Motor neuron (in vitro differentiated cells): ENCODE results near the gene SPATA13. TPM values are rescaled to one million over a fixed set of nuclear protein-coding genes. Genes with fewer than 3 reads are reported as not detected.

ENCODE experiments used
- ATAC-seq, 8 experiments: fragments of 200-7000 bp; cut with Tn5 transposase; replicated peaks in 6 of 8; 2 replicates each; pipeline ENCODE4 v1.8.0; 2021; ENCODE audit warnings: mild to moderate bottlenecking in 8 of 8, moderate library complexity in 8 of 8
- H3K27ac ChIP-seq, 2 donors: fragments of 250-450 bp; sonication (Bioruptor Pico); 2 replicates each; pipeline ENCODE4 v1.9.0; 2021; ENCODE audit warnings: antibody characterized with exemption in 2 of 2, mild to moderate bottlenecking in 2 of 2, moderate library complexity in 1 of 2
- H3K4me1 ChIP-seq, 2 donors: fragments of 250-450 bp; sonication (Bioruptor Pico); replicated peaks in 1 of 2; 2 replicates each; pipeline ENCODE4 v1.6.1; 2021; ENCODE audit warnings: antibody characterized with exemption in 2 of 2, mild to moderate bottlenecking in 2 of 2, moderate library complexity in 1 of 2
- H3K4me3 ChIP-seq, 5 donors: fragments of 250-450 bp; sonication (Bioruptor Pico); 2 replicates each; pipeline ENCODE4 v1.9.0; 2021; ENCODE audit warnings: antibody characterized with exemption in 5 of 5, mild to moderate bottlenecking in 5 of 5, moderate library complexity in 4 of 5
- WGBS, 10 experiments: fragments of 450-650 bp; shearing (Covaris generic); methylation state at CpG; one replicate each; pipeline ENCODE4 v1.0.0; 2022; 5-methylcytosine and 5-hydroxymethylcytosine counted together
- in situ Hi-C, 9 experiments: fragments of 400-800 bp; cut with MboI; loops; one replicate each; pipeline ENCODE4 v1.15.0; 2021; ENCODE audit warnings: low sequenced_read_pairs in 9 of 9, low pct_unique_long_range_greater_than_20kb in 2 of 9; ENCODE audit not compliant: unreplicated experiment in 9 of 9
- total RNA-seq, 8 experiments: library from RNA; unstranded; fragments of 300-600 nt; gene quantifications; 2 replicates each; pipeline versions ENCODE4 v1.2.3 to v1.2.4, GENCODE V29; 2022

SPATA13 gene
- total RNA-seq, 8 experiments from 2014 or later, result 1.3 to 25.2 (median 8.8) TPM

DNA sequence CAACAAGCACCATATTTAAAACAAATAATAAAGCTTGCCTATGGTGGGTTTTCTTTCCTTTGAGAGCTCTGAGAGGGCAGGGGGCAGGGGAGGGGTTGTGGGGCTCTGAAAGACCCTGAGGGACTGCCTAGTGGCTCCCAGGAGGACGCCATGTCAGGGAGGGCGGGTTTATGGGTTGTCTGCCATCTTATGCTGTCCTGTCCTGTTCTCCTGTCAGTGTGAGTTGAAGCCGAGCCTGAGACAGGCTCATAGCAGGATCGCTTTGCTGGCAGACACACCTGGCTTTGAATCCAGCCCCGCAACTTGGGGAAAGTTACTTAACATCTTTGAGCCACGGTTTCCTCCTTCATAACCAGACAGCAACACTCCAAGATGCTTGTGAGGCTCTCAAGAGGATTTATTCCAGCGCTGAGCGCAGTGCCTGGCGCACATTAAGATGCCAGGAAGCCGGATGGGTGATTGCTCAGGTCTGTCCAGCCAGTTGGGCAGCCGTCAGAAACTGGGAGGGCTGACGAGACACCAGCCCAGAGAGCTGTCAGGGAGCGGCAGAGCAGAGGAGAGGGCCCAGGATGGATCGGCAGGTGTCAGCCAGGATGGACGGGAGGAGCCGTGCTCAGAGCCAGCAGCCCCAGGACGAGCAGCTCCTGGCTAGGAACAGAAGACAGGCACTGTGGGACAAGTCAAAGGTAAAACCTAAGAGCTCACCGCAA is 112.1 kb downstream of the SPATA13 start:
- ATAC-seq, result no peak
- WGBS, 10 experiments, result 72 to 100% (median 88%) methylated on average over 1 to 8 of the region's 18 CpGs; no CpG with 5 or more reads in 4 of the 10 experiments
- in situ Hi-C loops, result no loop called here
- peak overlapping the region in 1 of 2 donors; percentile 38 for H3K27ac ChIP-seq
- H3K4me3 ChIP-seq, result no peak overlapping the region
- peaks cover 31 to 35% of the 10 kb centered on the region in 2 donors for H3K4me1 ChIP-seq

DNA sequence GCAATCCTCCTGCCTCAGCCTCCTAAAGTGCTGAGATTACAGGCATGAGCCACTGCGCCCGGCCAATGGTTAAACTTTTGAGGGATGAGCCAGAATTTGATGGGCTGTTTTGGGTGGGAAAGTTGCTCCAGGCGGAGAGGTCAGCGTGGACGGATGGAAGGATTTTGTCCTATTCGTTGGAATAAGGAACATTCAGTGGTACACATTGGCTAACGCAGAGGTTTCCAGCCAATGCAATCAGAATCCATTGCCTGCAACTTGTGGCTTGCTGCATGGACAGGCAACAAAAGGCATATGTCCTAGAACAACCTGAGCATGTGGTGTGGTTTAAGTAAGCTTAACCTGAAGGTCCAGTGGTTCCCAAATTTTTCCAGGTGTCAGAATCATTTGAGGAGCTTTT is 113.4 kb downstream of the SPATA13 start:
- in situ Hi-C loops, result no loop called here
- WGBS, 10 experiments, result 86 to 100% (median 98%) methylated on average over 1 to 7 of the region's 7 CpGs; no CpG with 5 or more reads in 3 of the 10 experiments
- H3K4me1 ChIP-seq, result peaks cover 31 to 35% of the 10 kb centered on the region in 2 donors
- no peak for ATAC-seq
- no peak overlapping the region for H3K27ac ChIP-seq
- no peak overlapping the region for H3K4me3 ChIP-seq

DNA sequence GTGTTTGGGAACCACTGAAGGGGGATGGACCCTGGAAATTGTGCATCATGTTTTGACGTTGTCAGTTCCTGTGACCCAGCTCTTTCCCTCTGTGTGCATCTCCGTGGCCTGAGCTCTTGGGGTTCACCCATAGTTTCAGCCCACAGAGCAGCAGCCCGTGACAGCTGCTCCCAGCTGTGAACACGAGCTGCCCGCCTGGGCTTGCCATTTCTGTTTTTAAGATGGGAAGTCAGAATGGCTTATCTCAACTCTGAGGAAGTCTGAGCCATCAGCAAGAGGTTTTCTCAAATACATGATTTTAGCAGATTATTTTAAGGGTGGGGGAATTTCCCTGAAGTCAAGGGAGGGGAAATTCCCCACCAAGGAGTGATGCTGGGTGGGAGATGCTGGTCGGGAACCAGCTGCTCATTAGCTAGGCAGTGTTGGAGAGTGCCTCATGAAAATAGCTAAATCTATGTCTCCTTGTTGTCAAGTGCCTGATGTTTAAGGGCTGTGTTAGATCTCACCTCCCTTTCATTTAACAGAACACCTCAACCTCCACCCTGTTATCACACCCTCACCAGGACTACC is 114.0 kb downstream of the SPATA13 start:
- peaks cover 31 to 35% of the 10 kb centered on the region in 2 donors for H3K4me1 ChIP-seq
- no peak overlapping the region for H3K27ac ChIP-seq
- ATAC-seq, result peak in 2 of 8 experiments; percentile 3 to 36
- 50 to 85% (median 80%) methylated on average over 2 to 5 of the region's 6 CpGs; no CpG with 5 or more reads in 5 of the 10 experiments for WGBS, 10 experiments
- in situ Hi-C loops, result no loop called here
- no peak overlapping the region for H3K4me3 ChIP-seq

DNA sequence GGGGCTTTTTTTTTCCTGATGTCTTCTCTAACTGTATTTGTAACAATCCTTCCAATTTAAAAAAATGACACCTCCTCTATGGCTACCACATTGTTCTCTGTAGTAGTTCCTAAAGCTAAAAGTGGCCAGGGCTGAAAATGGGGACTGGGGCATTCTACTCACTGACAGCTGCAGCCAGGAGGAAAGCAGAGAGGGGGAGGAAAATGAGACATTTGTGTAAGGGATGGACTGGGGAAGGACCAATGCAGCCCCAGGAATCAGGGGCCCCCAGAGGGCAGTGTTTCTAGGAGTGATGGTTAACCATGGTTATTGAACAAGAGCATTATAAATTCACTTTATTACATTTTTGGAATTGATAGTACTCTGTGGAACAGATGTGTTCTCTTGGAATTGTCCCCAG is 114.5 kb downstream of the SPATA13 start:
- in situ Hi-C loops, result no loop called here
- no peak overlapping the region for H3K4me3 ChIP-seq
- H3K4me1 ChIP-seq, result peaks cover 31 to 35% of the 10 kb centered on the region in 2 donors
- H3K27ac ChIP-seq, result no peak overlapping the region
- no peak for ATAC-seq

DNA sequence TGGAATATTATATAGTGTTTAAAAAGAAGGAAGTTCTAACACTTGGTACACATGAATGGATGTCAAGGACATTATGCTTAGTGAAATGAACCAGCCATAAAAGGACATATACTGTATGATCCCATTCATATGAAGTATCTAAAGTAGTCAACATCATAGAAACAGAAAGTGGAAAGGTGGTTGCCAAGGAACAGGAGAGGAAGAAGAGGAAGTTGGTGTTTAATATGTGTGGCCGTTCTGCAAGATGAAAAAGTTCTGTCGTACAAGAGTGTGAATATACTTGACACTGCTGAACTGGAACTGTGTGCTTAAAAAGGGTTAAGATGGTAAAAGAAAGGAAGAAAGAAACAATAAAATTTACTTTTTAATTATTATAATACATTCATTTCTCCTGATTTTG is 115.8 kb downstream of the SPATA13 start:
- Histone ChIP-seq H3K27ac (no peak overlapping the region), H3K4me1 (peaks cover 22 to 27% of the 10 kb centered on the region in 2 donors), H3K4me3 (no peak overlapping the region)
- 83 to 100% (median 94%) methylated on average over 1 to 2 of the region's 2 CpGs; no CpG with 5 or more reads in 3 of the 10 experiments for WGBS, 10 experiments
- in situ Hi-C loops, result no loop called here
- ATAC-seq, result no peak

DNA sequence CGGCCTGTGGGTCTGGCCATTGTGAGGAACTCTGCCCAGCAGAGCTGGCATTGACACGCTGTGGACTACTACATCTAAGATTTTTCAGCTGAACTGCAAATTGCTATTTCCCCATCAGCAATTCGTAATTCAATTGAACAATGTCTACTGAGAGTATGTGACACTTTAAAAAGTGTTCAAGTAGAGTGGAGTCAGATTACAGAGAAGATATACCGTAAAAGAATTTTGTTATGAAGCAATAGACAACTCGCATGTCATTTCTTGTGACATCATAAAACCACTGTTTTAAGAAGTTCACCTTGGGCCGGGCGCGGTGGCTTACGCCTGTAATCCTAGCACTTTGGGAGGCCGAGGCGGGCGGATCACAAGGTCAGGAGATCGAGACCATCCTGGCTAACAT is 116.3 kb downstream of the SPATA13 start:
- Histone ChIP-seq H3K4me1 (peaks cover 18 to 21% of the 10 kb centered on the region in 2 donors), H3K4me3 (no peak overlapping the region), H3K27ac (no peak overlapping the region)
- WGBS, 10 experiments, result 86 to 100% (median 99%) methylated on average over 1 to 9 of the region's 13 CpGs; no CpG with 5 or more reads in 2 of the 10 experiments
- in situ Hi-C loops, result no loop called here
- no peak for ATAC-seq

DNA sequence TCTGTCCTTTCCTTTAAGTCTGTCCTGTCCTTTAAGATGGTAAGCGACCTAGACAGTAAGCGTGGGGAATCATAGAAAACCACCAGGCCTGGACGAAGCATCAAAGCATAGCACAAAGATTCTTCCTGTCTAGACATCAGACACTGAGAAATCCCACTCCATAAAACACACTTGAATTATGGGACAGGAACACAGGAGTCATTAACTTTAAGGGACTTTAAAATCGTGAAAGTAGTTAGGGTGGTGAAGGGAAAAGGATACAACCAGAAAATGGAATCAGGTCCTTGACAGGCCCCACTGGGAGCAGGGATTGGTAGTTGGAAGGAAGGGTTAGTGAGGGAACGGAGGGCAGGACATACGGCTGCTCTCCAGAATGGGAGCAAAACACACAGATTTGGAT is 117.2 kb downstream of the SPATA13 start:
- in situ Hi-C loops, result no loop called here
- 57 to 100% (median 90%) methylated on average over 1 to 5 of the region's 6 CpGs; no CpG with 5 or more reads in 1 of the 10 experiments for WGBS, 10 experiments
- Histone ChIP-seq H3K4me3 (no peak overlapping the region), H3K27ac (no peak overlapping the region), H3K4me1 (peaks cover 9 to 12% of the 10 kb centered on the region in 2 donors)
- ATAC-seq, result no peak

DNA sequence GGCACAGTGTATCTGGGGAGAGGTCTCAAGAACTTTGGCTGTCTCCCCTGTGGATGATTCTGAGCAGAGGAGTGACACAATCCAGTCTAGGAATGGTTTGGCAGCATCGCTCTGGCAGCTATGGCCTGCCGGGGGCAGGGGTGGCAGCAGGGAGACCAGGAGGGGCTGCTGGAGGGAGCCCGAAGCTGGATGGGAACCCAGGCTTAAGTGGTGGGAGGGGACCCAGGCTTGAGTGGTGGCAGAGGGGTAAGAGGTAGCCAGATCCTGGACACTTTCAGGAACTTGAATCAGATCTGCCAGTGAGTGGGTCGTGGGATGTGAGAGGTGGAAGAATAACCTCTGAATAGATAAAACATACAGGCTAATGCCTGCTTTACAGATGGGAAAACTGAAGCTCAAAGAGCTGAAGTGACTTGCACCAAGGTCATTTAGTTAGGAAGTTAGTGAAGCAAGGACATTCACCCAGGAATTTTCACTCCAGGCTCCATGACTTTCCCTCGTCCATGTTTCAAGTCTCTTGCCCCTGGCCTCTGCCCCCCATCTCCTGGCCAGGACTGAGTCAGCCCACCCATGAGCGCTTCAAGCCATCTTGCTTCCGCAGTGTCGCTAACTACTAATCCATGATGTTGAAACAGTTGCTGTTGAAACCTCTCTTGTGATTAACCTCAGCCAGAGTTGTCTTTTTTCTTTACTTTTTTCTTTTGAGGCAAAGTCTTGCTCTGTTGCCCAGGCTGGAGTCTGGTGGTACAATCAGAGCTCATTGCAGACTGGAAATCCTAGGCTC is 119.0 kb downstream of the SPATA13 start:
- no peak for ATAC-seq
- no peak overlapping the region for H3K27ac ChIP-seq
- in situ Hi-C loops, result no loop called here
- H3K4me1 ChIP-seq, result peaks cover 7 to 8% of the 10 kb centered on the region in 2 donors
- WGBS, 10 experiments, result 55 to 100% (median 92%) methylated on average over 1 to 4 of the region's 8 CpGs; no CpG with 5 or more reads in 3 of the 10 experiments
- no peak overlapping the region for H3K4me3 ChIP-seq

DNA sequence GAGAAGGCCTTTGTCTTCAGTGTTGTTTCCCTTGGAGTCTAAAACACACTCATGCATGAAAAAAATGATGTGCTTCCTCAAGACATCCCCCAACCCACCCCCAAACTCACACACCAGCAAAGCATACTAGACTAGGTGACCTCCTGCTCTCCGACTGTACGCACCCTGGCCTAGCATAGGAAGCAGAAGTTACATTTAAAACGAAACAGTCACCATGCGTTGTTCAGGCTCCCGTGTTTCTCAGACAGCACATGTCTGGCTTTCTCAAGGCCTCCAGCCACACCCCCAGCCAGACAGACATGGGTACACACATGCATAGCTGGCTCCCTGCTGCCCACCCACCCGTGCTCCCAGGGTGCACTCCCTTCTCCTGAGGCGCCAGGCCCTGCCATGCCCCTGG is 120.2 kb downstream of the SPATA13 start:
- in situ Hi-C loops, result no loop called here
- H3K4me1 ChIP-seq, result no peaks in the 10 kb centered on the region
- ATAC-seq, result no peak
- H3K4me3 ChIP-seq, result no peak overlapping the region
- WGBS, 10 experiments, result 87 to 100% methylated on average over 1 to 3 of the region's 7 CpGs; no CpG with 5 or more reads in 8 of the 10 experiments
- no peak overlapping the region for H3K27ac ChIP-seq

DNA sequence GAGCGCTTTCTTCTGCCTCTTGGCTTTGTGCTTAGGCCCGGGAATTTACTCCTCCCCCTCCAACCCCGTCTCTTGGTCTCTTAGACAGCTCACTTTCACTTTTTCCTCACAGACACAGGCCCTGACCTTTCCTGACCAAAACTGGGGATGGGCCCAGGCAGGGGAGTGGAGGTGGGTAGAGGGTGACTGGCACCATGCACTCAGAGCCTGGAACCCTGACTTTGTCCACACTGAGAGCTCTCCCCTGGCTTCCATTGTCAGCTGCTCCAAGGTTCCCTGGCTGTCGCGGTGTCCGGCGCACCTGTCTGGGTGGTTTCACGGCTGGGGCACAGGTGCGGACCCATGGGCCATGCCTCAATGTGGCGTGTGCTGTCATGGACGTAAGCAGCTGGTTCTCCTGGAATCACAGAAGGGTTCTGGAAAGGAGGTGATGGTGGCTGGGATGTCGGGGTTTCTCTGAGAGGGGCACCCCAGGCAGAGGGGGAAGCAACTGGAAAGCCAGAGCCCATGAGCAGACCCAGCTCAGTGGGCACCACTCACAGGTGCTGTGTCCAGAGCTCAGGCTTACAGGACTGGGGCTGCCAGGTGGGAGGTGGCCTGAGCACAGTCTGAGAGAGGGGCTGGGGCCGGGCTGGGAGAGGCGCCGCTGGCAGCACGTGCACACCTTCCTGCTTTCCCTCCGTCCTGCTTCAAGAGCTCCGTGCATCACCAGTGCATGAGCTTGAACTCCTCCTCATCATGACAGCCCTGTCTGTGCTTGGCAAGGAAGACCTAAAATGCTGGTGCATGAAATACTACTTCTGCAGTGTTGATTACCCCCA is 120.9 kb downstream of the SPATA13 start:
- 90 to 100% (median 99%) methylated on average over 2 to 7 of the region's 18 CpGs; no CpG with 5 or more reads in 4 of the 10 experiments for WGBS, 10 experiments
- Histone ChIP-seq H3K4me1 (no peaks in the 10 kb centered on the region), H3K27ac (no peak overlapping the region), H3K4me3 (no peak overlapping the region)
- no peak for ATAC-seq
- in situ Hi-C loops, result no loop called here

DNA sequence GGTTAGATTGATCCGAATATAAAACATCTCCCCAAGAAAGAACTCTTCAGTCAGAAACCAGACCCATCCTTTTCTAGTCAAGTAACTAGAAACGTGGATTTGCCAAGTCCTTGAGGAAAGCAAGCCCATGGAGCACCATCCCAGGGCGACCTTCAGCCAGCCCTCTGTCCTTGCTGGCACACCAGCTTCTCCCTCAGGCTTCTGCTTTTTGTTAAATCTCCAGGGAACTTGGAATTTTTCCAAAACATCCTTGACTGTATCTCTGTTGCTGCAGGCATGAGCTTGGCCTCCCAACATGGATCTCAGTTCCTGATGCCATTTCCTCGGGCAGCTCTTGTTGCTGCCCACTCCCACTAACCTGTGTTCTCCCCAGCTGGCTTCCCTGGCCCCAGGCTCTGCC is 121.7 kb downstream of the SPATA13 start:
- no peak overlapping the region for H3K27ac ChIP-seq
- WGBS, 10 experiments, result 50 to 100% (median 90%) methylated on average over 1 to 2 of the region's 4 CpGs; no CpG with 5 or more reads in 3 of the 10 experiments

DNA sequence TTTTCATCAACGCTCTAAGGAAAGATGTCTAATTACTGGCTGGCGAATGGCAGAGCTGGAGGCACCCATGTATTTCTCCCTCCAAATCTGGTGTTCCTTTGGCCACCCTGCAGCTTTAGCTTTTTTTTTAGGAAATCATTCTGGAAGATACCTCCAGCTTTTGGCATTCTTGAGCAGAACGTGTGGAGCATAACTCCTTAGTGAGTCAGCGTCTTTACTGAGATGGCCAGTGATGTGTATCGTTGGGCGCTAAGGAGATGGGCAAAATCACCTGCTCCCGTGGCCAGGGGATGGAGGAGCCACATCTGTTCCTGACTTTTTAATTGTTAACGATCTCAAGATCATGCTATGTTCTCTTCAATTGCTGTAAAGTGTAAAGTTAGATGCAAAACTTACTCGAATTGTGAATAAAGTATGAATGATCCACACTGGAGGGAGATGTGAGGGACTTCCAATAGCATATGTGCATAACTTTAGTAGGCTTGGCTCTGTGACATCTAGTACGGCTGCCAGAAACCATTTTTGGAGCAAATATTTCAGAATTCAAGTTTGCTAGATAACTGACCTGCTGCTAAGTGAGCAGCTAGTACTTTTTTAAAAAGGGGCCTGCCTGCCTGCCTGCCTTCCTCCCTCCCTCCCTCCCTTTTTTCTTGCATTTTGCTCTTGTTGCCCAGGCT is 124.5 kb downstream of the SPATA13 start:
- in situ Hi-C loops, result no loop called here
- 64 to 96% (median 87%) methylated on average over 3 to 10 of the region's 10 CpGs; no CpG with 5 or more reads in 3 of the 10 experiments for WGBS, 10 experiments

More for the DNA sequence above, 121.7 kb downstream of the SPATA13 start:
- ATAC-seq, result peak in 1 of 8 experiments; percentile 71
- in situ Hi-C loops, result no loop called here
- Histone ChIP-seq H3K4me1 (no peaks in the 10 kb centered on the region), H3K4me3 (no peak overlapping the region)

More for the DNA sequence above, 124.5 kb downstream of the SPATA13 start:
- peak in 3 of 8 experiments; percentile 53 to 91 (median 89) for ATAC-seq
- Histone ChIP-seq H3K4me1 (no peaks in the 10 kb centered on the region), H3K4me3 (no peak overlapping the region), H3K27ac (no peak overlapping the region)
